Neuronal stem cell (in vitro differentiated cells): ENCODE results near the gene PPP2R2B.

Experiments
- DNase-seq: peaks from one replicate; pipeline ENCODE4 v3.0.0-alpha.2; 2013; ENCODE audit warnings: low spot score
- H2AFZ ChIP-seq: one replicate; pipeline ENCODE4 v1.6.1; 2013; ENCODE audit warnings: mild to moderate bottlenecking, low read length, inconsistent platforms
- H2AK5ac ChIP-seq: 2 replicates; pipeline ENCODE4 v1.6.1; 2013; ENCODE audit warnings: low read depth, mild to moderate bottlenecking, inconsistent platforms, low read length, moderate library complexity, mixed read lengths
- H2BK120ac ChIP-seq: 2 replicates; pipeline ENCODE4 v1.6.1; 2013; ENCODE audit warnings: low read depth, mild to moderate bottlenecking, inconsistent platforms, low read length, moderate library complexity, mixed read lengths
- H2BK12ac ChIP-seq: one replicate; pipeline ENCODE4 v1.6.1; 2013; ENCODE audit warnings: low read length, inconsistent platforms
- H2BK15ac ChIP-seq: 2 replicates; pipeline ENCODE4 v1.6.1; 2013; ENCODE audit warnings: mild to moderate bottlenecking, low read length, inconsistent platforms, mixed read lengths
- H2BK5ac ChIP-seq: one replicate; pipeline ENCODE4 v1.6.1; 2013; ENCODE audit warnings: inconsistent platforms, mild to moderate bottlenecking, low read length, moderate library complexity
- H3K14ac ChIP-seq: one replicate; pipeline ENCODE4 v1.6.1; 2013; ENCODE audit warnings: low read length, inconsistent platforms
- H3K18ac ChIP-seq: 2 replicates; pipeline ENCODE4 v1.6.1; 2013; ENCODE audit warnings: low read length, inconsistent platforms
- H3K23ac ChIP-seq: 2 replicates; pipeline ENCODE4 v1.6.1; 2013; ENCODE audit warnings: low read depth, mild to moderate bottlenecking, mixed read lengths, low read length, inconsistent platforms; ENCODE audit not compliant: poor library complexity
- H3K27ac ChIP-seq: replicated peaks from 3 replicates; pipeline ENCODE4 v1.5.1; 2013; ENCODE audit warnings: low read length, inconsistent platforms
- H3K27me3 ChIP-seq, 3 experiments: 2 replicates each; pipeline ENCODE4 v1.6.1; 2013; ENCODE audit warnings: low read length in 3 of 3, mild to moderate bottlenecking in 2 of 3, inconsistent platforms in 1 of 3, low read depth in 1 of 3, mixed read lengths in 1 of 3, moderate library complexity in 1 of 3; ENCODE audit not compliant: control insufficient read depth in 3 of 3, insufficient read depth in 3 of 3
- H3K36me3 ChIP-seq, 2 donors: replicated peaks in 1 of 2; 2 replicates each; pipeline ENCODE4 v1.6.1; 2013; ENCODE audit warnings: low read length in 2 of 2; ENCODE audit not compliant: control insufficient read depth in 2 of 2, insufficient read depth in 2 of 2
- H3K4ac ChIP-seq: 2 replicates; pipeline ENCODE4 v1.6.1; 2013; ENCODE audit warnings: inconsistent platforms, mild to moderate bottlenecking, low read length, moderate library complexity
- H3K4me1 ChIP-seq, 2 donors: 1 replicate in 1 of 2; 2 replicates in 1 of 2; pipeline ENCODE4 v1.6.1; 2013; ENCODE audit warnings: low read length in 2 of 2, low read depth in 1 of 2; ENCODE audit not compliant: control insufficient read depth in 2 of 2, insufficient read depth in 1 of 2
- H3K4me2 ChIP-seq: one replicate; pipeline ENCODE4 v1.6.1; 2013; ENCODE audit warnings: mild to moderate bottlenecking, low read length, inconsistent platforms; ENCODE audit not compliant: insufficient read depth, poor library complexity, severe bottlenecking
- H3K4me3 ChIP-seq, 2 donors: 2 replicates each; pipeline ENCODE4 v1.5.1; 2013; ENCODE audit warnings: low read length in 2 of 2, mild to moderate bottlenecking in 2 of 2, inconsistent platforms in 1 of 2, moderate library complexity in 1 of 2
- H3K79me1 ChIP-seq: one replicate; pipeline ENCODE4 v1.6.1; 2013; ENCODE audit warnings: low read depth, mild to moderate bottlenecking, inconsistent platforms, low read length, moderate library complexity
- H3K9ac ChIP-seq: one replicate; pipeline ENCODE4 v1.6.1; 2013; ENCODE audit warnings: mild to moderate bottlenecking, low read depth, low read length, inconsistent platforms; ENCODE audit not compliant: poor library complexity
- H3K9me3 ChIP-seq, 2 donors: replicated peaks in 1 of 2; 2 replicates each; pipeline versions ENCODE3 to v1.6.1; 2013; ENCODE audit warnings: low read length in 2 of 2, mild to moderate bottlenecking in 2 of 2, inconsistent platforms in 1 of 2, low read depth in 1 of 2, mixed read lengths in 1 of 2, moderate library complexity in 1 of 2; ENCODE audit not compliant: control insufficient read depth in 2 of 2, insufficient read depth in 1 of 2
- H4K8ac ChIP-seq: one replicate; pipeline ENCODE4 v1.6.1; 2013; ENCODE audit warnings: low read depth, mild to moderate bottlenecking, inconsistent platforms, low read length, moderate library complexity
- H4K91ac ChIP-seq: one replicate; pipeline ENCODE4 v1.6.1; 2013; ENCODE audit warnings: low read length, low read depth, mild to moderate bottlenecking, inconsistent platforms; ENCODE audit not compliant: poor library complexity
- WGBS, 2 donors: extraction: QIAGEN DNeasy Blood & Tissue Kit; methylation state at CpG; one replicate each; pipeline ENCODE4 v1.1.7; 2013; ENCODE audit warnings: missing lambda C conversion rate in 2 of 2, mixed read lengths in 1 of 2; ENCODE audit not compliant: insufficient read length in 2 of 2, insufficient replicate concordance in 1 of 2; ENCODE audit errors: extremely low coverage in 2 of 2; 5-methylcytosine and 5-hydroxymethylcytosine counted together

Gene PPP2R2B

DNA sequence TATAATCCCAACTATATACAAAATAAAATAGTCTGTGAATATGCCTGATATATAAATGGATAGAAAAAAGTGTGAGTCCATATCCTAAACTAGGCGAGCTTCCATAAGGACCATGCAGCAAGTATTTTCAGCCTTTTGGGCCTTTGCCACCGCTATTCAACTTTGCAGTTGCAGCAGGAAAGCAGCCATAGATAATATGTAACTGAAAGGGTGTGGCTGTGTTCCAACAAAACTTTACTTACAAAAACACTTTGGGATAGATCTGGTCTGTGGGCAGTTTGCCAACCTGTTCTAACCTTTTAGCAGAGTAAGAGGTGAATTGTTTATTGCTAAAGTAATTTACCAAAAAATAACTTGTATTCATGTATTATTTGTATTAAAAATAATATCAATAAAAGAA, 234.8 kb downstream of the PPP2R2B start:
- no peak overlapping the region for H3K4ac ChIP-seq
- H4K91ac ChIP-seq, result no peak overlapping the region
- H3K9ac ChIP-seq, result no peak overlapping the region
- no peak overlapping the region for H3K27ac ChIP-seq
- no peak overlapping the region for H3K23ac ChIP-seq
- H2BK12ac ChIP-seq, result no peak overlapping the region
- no peak overlapping the region for H2AFZ ChIP-seq
- H3K9me3 ChIP-seq, result no peaks in the 10 kb centered on the region
- no peaks in the 10 kb centered on the region for H3K36me3 ChIP-seq
- DNase-seq, result no peak
- H2BK120ac ChIP-seq, result no peak overlapping the region
- no peak overlapping the region for H3K4me2 ChIP-seq
- H4K8ac ChIP-seq, result no peak overlapping the region
- no peak overlapping the region for H3K14ac ChIP-seq
- no peak overlapping the region for H3K18ac ChIP-seq
- no peak overlapping the region for H2BK5ac ChIP-seq
- H3K79me1 ChIP-seq, result no peaks in the 10 kb centered on the region
- H3K27me3 ChIP-seq, result no peaks in the 10 kb centered on the region
- H2BK15ac ChIP-seq, result no peak overlapping the region
- H2AK5ac ChIP-seq, result no peak overlapping the region
- H3K4me1 ChIP-seq, result peaks cover 4 to 6% of the 10 kb centered on the region in 2 donors
- H3K4me3 ChIP-seq, result no peak overlapping the region
- no CpG with 5 or more reads among the region's 2 CpGs for WGBS, 2 donors

- no peak overlapping the region for H2AFZ ChIP-seq
- H2AK5ac ChIP-seq, result no peak overlapping the region
- H3K9ac ChIP-seq, result no peak overlapping the region
- H3K27me3 ChIP-seq, result no peaks in the 10 kb centered on the region
- no peak overlapping the region for H3K27ac ChIP-seq
- no peak overlapping the region for H4K91ac ChIP-seq
- H3K9me3 ChIP-seq, result no peaks in the 10 kb centered on the region
- H3K4ac ChIP-seq, result no peak overlapping the region
- no peak overlapping the region for H2BK5ac ChIP-seq
- no peaks in the 10 kb centered on the region for H3K79me1 ChIP-seq
- no peak overlapping the region for H2BK15ac ChIP-seq
- H3K14ac ChIP-seq, result no peak overlapping the region
- no peak overlapping the region for H2BK12ac ChIP-seq
- WGBS, 2 donors, result no CpG with 5 or more reads among the region's 3 CpGs
- H3K36me3 ChIP-seq, result no peaks in the 10 kb centered on the region
- H3K4me3 ChIP-seq, result no peak overlapping the region
- no peak for DNase-seq
- H4K8ac ChIP-seq, result no peak overlapping the region
- no peak overlapping the region for H3K4me2 ChIP-seq
- peaks cover 4 to 6% of the 10 kb centered on the region in 2 donors for H3K4me1 ChIP-seq
- no peak overlapping the region for H3K18ac ChIP-seq
- no peak overlapping the region for H3K23ac ChIP-seq
- H2BK120ac ChIP-seq, result no peak overlapping the region
Observed at GRCh38 chr5:146642410-146642809, 236.1 kb downstream of the PPP2R2B start.

- Histone ChIP-seq H3K27ac (no peak overlapping the region), H4K8ac (no peak overlapping the region), H3K36me3 (no peaks in the 10 kb centered on the region), H3K4ac (no peak overlapping the region), H3K27me3 (no peaks in the 10 kb centered on the region), H3K18ac (no peak overlapping the region), H3K9ac (no peak overlapping the region), H4K91ac (no peak overlapping the region), H3K9me3 (no peaks in the 10 kb centered on the region), H3K4me3 (no peak overlapping the region), H3K4me1 (peaks cover 4 to 6% of the 10 kb centered on the region in 2 donors), H2AK5ac (no peak overlapping the region), H2BK15ac (no peak overlapping the region), H2AFZ (no peak overlapping the region), H3K14ac (no peak overlapping the region), H3K4me2 (no peak overlapping the region), H2BK12ac (no peak overlapping the region), H2BK120ac (no peak overlapping the region), H3K23ac (no peak overlapping the region), H3K79me1 (no peaks in the 10 kb centered on the region), H2BK5ac (no peak overlapping the region)
- WGBS, 2 donors, result no CpG with 5 or more reads among the region's 3 CpGs
- no peak for DNase-seq
Observed at GRCh38 chr5:146641941-146642340, 236.6 kb downstream of the PPP2R2B start.

- no peaks in the 10 kb centered on the region for H3K79me1 ChIP-seq
- H4K8ac ChIP-seq, result no peak overlapping the region
- H3K14ac ChIP-seq, result no peak overlapping the region
- no peak overlapping the region for H3K4ac ChIP-seq
- no peak overlapping the region for H3K18ac ChIP-seq
- no peak overlapping the region for H2AK5ac ChIP-seq
- peaks cover 4 to 6% of the 10 kb centered on the region in 2 donors for H3K4me1 ChIP-seq
- no peak overlapping the region for H4K91ac ChIP-seq
- H3K4me3 ChIP-seq, result no peak overlapping the region
- H3K36me3 ChIP-seq, result no peaks in the 10 kb centered on the region
- H3K9ac ChIP-seq, result no peak overlapping the region
- H3K23ac ChIP-seq, result no peak overlapping the region
- H3K27ac ChIP-seq, result no peak overlapping the region
- no peak overlapping the region for H2AFZ ChIP-seq
- H2BK12ac ChIP-seq, result no peak overlapping the region
- no peaks in the 10 kb centered on the region for H3K27me3 ChIP-seq
- no peak overlapping the region for H2BK120ac ChIP-seq
- no CpG with 5 or more reads among the region's 7 CpGs for WGBS, 2 donors
- no peaks in the 10 kb centered on the region for H3K9me3 ChIP-seq
- DNase-seq, result no peak
- no peak overlapping the region for H2BK5ac ChIP-seq
- no peak overlapping the region for H3K4me2 ChIP-seq
- no peak overlapping the region for H2BK15ac ChIP-seq
Observed at GRCh38 chr5:146640285-146640896, 238.2 kb downstream of the PPP2R2B start.
